Medulla oblongata (tissue), 1 donor: ENCODE measurements around the gene QPCT.
"Not testable (repeated sequence)": the region's sequence is repeated elsewhere in the genome, so short reads cannot be mapped to it uniquely, and the experiment has no call there.

Experiments
- DNase-seq: peaks from one replicate; pipeline ENCODE4 v3.0.0-alpha.2; 2015; ENCODE audit errors: extremely low spot score

The QPCT gene

GRCh38 chr2:37389989-37390765, 45.7 kb downstream of the QPCT start:
- peak; percentile 11 for DNase-seq

GRCh38 chr2:37390777-37391176, 46.3 kb downstream of the QPCT start:
- DNase-seq = no peak

GRCh38 chr2:37391711-37392110, 47.3 kb downstream of the QPCT start:
- DNase-seq = no peak

- no peak for DNase-seq
Observed at GRCh38 chr2:37392428-37392827, 48.0 kb downstream of the QPCT start.

GRCh38 chr2:37394263-37394662, 49.8 kb downstream of the QPCT start:
- DNase-seq = peak; percentile 48

GRCh38 chr2:37394796-37395555, 50.5 kb downstream of the QPCT start:
- DNase-seq = no peak

- no peak for DNase-seq
Observed at GRCh38 chr2:37396890-37397565, 52.6 kb downstream of the QPCT start.

GRCh38 chr2:37398990-37399389, 54.6 kb downstream of the QPCT start:
- no peak for DNase-seq

GRCh38 chr2:37400041-37400440, 55.6 kb downstream of the QPCT start:
- DNase-seq = no peak

GRCh38 chr2:37402636-37403035, 58.2 kb downstream of the QPCT start:
- no peak for DNase-seq

GRCh38 chr2:37405781-37406180, 61.4 kb downstream of the QPCT start:
- DNase-seq = no peak

GRCh38 chr2:37412231-37412630, 67.8 kb downstream of the QPCT start:
- no peak for DNase-seq

- DNase-seq = not testable (repeated sequence)
Observed at GRCh38 chr2:37413911-37414469, 69.6 kb downstream of the QPCT start.

GRCh38 chr2:37414470-37414949, 70.1 kb downstream of the QPCT start:
- DNase-seq = peak; percentile 77

- DNase-seq = no peak
Observed at GRCh38 chr2:37415128-37415820, 70.8 kb downstream of the QPCT start.

- DNase-seq = no peak
Observed at GRCh38 chr2:37417321-37417720, 72.9 kb downstream of the QPCT start.

GRCh38 chr2:37418956-37419355, 74.5 kb downstream of the QPCT start:
- no peak for DNase-seq

- no peak for DNase-seq
Observed at GRCh38 chr2:37421686-37422085, 77.3 kb downstream of the QPCT start.

- DNase-seq = no peak
Observed at GRCh38 chr2:37422816-37423215, 78.4 kb downstream of the QPCT start.
